COLO829 (cell line): ENCODE data around the gene ADAMTSL3.
A peak's percentile ranks its signal among the peaks of the same experiment; 100 is the strongest.
"Not testable (repeated sequence)": the region's sequence is repeated elsewhere in the genome, so short reads cannot be mapped to it uniquely, and the experiment has no call there.

Experiments used
- DNase-seq: peaks from one replicate; pipeline ENCODE4 v3.0.0; 2012; ENCODE audit warnings: low spot score

ADAMTSL3 gene

DNA sequence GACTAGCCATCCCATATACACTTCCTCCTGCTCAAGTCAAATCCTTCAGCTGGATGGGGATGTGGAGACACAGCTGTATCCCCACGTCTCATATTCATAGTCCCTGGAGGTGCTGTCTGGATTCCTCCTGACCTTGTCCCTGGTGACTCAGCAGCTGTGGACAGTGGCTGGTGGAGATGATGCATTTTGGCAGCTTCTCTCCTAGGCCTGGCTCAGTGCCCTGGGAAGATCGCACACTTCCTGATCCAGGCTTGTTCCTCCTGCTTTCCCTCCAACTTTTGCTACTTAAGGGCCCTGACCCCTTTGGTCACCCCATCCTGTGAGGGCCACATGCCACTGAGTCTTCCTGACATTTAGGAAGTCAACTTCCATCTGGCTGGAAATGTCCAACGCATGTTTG is 44.4 kb downstream of the ADAMTSL3 start:
- DNase-seq, result no peak

GRCh38 chr15:83699028-83699427 is 45.1 kb downstream of the ADAMTSL3 start:
- no peak for DNase-seq

DNA sequence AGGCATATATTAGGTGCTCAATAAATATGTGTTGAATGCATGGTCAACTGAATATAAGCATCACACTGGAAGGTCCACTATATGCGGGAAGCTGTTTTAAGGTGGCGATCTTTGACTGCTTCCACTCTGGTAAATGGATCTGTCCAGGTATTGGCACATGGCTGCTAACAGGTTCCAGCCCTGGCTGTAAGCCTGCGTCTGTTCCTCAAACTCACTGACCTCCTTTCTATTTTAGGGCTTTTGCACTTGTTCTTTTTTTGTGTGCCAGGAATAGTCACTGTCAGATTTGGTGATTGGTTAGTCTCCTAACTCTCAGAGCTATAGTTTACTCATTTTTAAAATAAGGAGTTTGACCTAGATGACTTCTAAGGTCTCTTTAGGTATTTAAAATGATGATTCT is 46.2 kb downstream of the ADAMTSL3 start:
- DNase-seq, result no peak

GRCh38 chr15:83702314-83702713 is 48.4 kb downstream of the ADAMTSL3 start:
- not testable (repeated sequence) for DNase-seq

GRCh38 chr15:83708328-83708727 is 54.4 kb downstream of the ADAMTSL3 start:
- DNase-seq, result no peak

DNA sequence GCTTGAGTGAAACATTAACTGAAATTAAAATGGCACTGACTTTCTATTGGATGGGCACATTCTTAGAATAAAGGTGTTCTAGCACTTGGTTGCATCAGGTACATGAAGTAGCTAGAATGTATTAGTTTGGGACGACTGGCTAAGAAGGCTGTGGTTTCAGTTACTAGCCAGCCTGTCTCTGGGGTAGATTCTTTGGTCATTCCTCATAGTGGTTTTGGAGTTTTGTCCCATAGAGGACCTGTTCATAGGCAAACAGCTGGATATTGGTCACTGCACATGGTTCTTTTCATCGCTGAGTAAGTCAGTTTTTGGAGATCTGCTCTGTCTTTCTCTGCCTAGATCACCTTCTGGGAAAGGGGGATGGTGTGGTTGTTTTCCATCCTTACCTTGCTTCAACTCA is 55.3 kb downstream of the ADAMTSL3 start:
- no peak for DNase-seq

GRCh38 chr15:83709811-83710210 is 55.9 kb downstream of the ADAMTSL3 start:
- no peak for DNase-seq

GRCh38 chr15:83710452-83710851 is 56.5 kb downstream of the ADAMTSL3 start:
- no peak for DNase-seq

- DNase-seq, result no peak
Measured at GRCh38 chr15:83711236-83711635, 57.3 kb downstream of the ADAMTSL3 start.

DNA sequence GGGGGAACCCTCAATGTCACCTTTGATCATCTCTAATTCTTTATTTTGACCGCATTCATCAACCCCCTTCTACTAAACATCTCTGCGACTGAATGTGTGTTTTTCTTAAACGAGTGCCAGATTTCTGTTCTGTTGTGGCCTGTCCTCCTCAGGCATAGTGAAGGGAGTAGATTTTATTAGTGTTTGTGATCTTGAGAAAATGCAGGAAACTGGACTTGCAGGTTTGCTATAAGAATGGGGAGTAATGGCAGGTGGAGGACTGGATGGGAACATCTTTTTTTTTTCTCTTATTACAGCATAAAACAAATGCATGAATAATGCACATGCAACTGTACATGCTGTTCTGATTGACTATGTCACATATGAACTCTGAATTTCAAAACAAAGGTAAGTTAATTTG is 59.3 kb downstream of the ADAMTSL3 start:
- no peak for DNase-seq

- no peak for DNase-seq
Measured at GRCh38 chr15:83714939-83715628, 61.2 kb downstream of the ADAMTSL3 start.

- DNase-seq, result no peak
Measured at GRCh38 chr15:83716605-83717004, 62.7 kb downstream of the ADAMTSL3 start.

- no peak for DNase-seq
Measured at GRCh38 chr15:83717010-83717409, 63.1 kb downstream of the ADAMTSL3 start.

- no peak for DNase-seq
Measured at GRCh38 chr15:83720468-83720867, 66.5 kb downstream of the ADAMTSL3 start.

DNA sequence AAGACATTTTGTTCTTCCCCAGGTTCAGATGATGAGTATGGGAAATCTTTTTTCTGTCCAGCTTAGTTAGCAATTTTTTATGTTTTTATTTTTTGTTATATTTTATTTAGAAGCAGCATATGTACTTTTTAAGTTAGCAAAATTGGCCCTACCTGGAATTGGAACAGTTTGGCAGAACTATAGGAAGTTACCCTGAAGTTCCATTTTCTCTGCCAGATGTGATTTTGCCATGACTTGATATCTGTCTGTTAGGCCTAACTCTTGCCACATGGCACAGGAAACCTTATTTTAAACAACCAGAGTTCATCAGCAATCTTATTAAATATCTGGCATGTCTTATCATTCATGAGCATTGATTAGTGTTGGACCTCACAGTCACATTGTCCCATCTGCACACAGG is 67.1 kb downstream of the ADAMTSL3 start:
- DNase-seq, result no peak

GRCh38 chr15:83721981-83722380 is 68.1 kb downstream of the ADAMTSL3 start:
- DNase-seq, result no peak

GRCh38 chr15:83723216-83723615 is 69.3 kb downstream of the ADAMTSL3 start:
- DNase-seq, result no peak

GRCh38 chr15:83732196-83732595 is 78.3 kb downstream of the ADAMTSL3 start:
- DNase-seq, result no peak

DNA sequence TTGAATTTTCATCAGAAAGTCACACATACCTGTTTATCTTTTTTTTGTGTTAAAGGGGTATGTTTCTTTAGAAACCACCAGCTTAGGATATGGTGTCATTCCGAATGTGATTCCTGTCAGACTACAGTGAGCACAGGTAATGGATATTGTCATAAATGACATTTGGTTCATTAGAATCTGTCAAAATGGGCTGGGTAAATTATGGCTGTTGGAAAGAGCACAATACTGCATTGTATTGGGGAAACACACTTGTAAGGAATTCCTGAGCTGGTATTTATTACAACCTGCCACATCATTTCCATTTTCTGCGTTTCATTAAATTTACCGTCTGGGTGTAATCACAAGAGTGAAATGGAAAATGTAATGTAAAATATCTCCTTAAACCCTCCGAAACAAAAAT is 78.8 kb downstream of the ADAMTSL3 start:
- DNase-seq, result no peak

DNA sequence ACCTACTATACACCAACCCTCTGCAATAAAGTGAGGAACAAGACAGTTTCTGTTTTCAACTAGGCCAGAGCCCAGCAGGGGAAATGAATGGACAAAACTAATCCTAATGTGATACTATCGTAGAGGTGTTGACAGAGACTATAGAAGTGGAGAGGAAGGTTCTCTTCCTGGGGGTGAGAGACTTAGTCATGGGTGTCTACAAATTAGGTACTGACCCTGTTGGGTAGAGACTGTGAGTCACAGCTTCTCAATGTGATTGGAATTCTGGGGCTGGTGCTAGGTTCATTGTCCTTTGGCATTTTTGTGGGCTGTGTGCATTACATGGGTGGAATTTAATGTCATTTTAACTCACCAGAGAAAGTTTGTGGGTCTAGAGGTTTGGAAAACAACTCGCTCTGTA is 79.3 kb downstream of the ADAMTSL3 start:
- DNase-seq, result peak; percentile 28

DNA sequence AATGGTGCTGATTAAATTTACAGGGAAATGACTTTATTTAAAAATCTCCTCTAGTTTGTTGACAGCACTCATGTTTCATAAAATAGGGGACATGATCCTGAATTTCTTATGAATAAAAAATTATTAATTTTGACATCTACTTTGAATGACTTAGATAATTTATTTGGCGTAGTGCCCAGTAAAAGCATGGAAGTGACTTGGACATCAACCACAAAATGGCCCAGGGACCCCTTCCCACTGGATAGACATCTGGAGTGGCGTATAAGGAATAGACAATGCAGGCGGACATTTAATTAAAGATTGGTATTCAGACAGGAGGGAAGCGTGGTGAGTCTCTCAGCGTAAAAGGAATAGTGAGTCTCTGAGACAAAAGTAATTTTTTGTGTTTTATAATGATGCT is 79.8 kb downstream of the ADAMTSL3 start:
- DNase-seq, result no peak

DNA sequence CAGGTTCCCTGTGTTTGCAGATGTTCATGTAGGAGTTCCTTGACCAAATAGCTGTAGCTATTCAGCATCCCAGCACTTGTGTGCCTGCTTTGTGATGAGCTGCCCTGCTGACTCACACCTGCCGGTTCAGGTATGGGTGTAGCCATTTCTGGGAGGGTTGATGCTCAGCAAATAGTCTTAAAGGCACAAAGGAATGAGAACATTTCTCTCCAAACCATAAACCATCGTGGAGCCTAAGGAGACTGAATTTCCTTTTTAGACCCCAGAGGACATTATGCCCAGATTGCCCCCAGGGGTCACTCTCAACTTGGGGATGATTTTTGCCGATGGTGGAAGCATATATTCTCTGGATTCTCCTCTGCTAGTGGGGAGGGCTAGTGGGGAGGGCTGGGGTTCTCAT is 80.6 kb downstream of the ADAMTSL3 start:
- peak; percentile 10 for DNase-seq

GRCh38 chr15:83739629-83740028 is 85.7 kb downstream of the ADAMTSL3 start:
- no peak for DNase-seq

DNA sequence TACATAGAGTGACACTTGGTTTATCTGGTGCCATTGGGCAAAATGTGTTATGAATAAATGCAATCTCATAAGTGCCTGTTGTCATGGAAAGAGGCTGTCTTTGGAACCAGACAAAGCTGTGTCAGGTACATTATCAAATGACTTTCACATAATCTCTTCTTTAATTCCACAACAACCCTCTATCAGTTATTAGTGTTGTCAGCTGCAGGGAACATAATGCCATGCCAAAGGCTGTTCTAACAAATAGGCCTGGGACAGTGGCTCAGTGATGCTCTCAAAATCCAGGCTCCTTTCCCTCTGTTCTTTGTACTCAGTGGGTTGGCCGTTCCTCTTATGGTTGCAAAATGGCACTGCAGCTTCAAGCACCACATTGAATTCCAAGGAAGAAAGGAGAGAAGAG is 91.8 kb downstream of the ADAMTSL3 start:
- DNase-seq, result no peak

GRCh38 chr15:83746231-83746630 is 92.3 kb downstream of the ADAMTSL3 start:
- DNase-seq, result no peak
